ENCODE results near the gene ERFL. TPM values are rescaled to one million over a fixed set of nuclear protein-coding genes. Genes with fewer than 3 reads are reported as not detected.
A peak's percentile ranks its signal among the peaks of the same experiment; 100 is the strongest.

Gene ERFL
- total and polyA plus RNA-seq, 2 of the 8 experiments (the other 6 are each of a cell fraction or from before 2014, with no cell fraction given), result 0.12 TPM; not detected in 1

DNA sequence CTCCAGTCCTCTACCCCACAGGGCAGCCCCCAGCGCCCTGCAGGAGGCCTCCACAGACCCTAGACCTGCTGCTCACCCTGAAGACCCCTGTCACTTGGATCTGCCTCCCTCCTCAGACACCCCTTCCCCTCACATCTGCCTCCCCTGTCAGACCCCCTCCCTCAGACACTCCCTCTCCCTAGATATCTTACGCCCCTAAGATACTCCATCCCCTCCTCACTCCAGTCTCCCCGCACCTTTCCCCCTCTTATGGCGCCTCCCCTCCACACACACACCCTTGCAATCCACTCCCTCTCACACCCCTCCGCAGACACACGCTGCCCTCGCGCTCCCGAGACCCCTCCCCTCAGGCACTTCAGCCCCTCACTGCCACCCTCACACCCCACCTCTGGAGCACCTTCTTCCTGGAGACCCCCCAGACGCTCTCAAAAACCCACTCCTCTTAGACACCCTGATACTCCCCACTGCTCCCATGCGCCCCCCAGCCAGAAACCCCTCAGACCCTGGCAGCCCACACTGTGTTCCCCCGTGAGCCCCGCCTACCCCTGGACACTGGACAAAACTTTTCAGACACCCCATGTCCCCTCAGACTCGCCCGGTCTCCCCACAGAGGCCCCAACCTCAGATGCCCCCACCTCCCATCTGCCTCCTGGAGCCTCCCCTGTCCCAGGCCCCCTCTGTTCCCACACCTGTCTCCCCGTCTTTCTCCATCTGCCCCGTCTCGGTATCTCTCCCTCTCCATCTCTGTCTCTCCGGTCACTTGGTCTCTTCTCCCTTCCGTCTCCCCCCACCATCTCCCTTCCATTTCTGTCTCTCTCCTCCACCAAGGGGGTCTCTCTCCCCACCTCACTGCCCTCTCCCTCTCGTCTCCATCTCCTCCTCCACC lies 14.5 kb downstream of the ERFL start:
- Histone ChIP-seq H3K14ac (ENCODE audit: insufficient read length) (no peak overlapping the region), H2BK12ac (ENCODE audit: low read depth, low read length) (0 out of 2 replicates have a peak overlapping the region, but pooled peaks have one; percentile 50), H3K23me2 (ENCODE audit: low read depth, low read length) (peaks cover 18% of the 10 kb centered on the region), H2BK120ac (replicated peaks; ENCODE audit: low read depth, low read length) (no peak overlapping the region), H4K5ac (ENCODE audit: insufficient read length, low read depth, low read length) (no peak overlapping the region), H3K4me1 (replicated peaks in 1 of 4; ENCODE audit: control insufficient read depth in 3 of 4, insufficient read depth in 4 of 4, low read length in 3 of 4) (peaks cover 0 to 23% (median 5%) of the 10 kb centered on the region in 4 experiments; a peak in 5 of 7 replicates), H3K4me3 (ENCODE audit: extremely low read depth in 1 of 4, insufficient read depth in 2 of 4, low read depth in 3 of 4, low read length in 4 of 4) (peak overlapping the region in 1 of 4 experiments; percentile 52; a peak in 3 of 8 replicates), H2AK5ac (ENCODE audit: low read depth, low read length) (0 out of 2 replicates have a peak overlapping the region, but pooled peaks have one; percentile 53), H3K56ac (replicated peaks; ENCODE audit: insufficient read length, low read depth, low read length) (no peak overlapping the region), H3K4ac (replicated peaks; ENCODE audit: insufficient read length, low read depth, low read length) (no peak overlapping the region), H3K36me3 (ENCODE audit: control insufficient read depth in 2 of 4, insufficient read depth in 4 of 4, low read length in 3 of 4) (no peaks in the 10 kb centered on the region), H2BK5ac (ENCODE audit: low read depth, low read length) (no peak overlapping the region), H4K20me1 (replicated peaks in 1 of 2; ENCODE audit: control insufficient read depth in 1 of 2, insufficient read depth in 2 of 2, low read length in 2 of 2) (peaks cover 9 to 43% of the 10 kb centered on the region in 2 experiments), H3K27me3 (replicated peaks in 1 of 4; ENCODE audit: control insufficient read depth in 3 of 4, extremely low read depth in 1 of 4, insufficient read depth in 3 of 4, low read length in 3 of 4) (peaks cover 57 to 94% (median 91%) of the 10 kb centered on the region in 4 experiments), H3K79me2 (ENCODE audit: control insufficient read depth in 1 of 2, insufficient read depth in 2 of 2, low read length in 2 of 2) (no peaks in the 10 kb centered on the region), H4K91ac (replicated peaks; ENCODE audit: insufficient read length, low read length) (no peak overlapping the region), H2BK20ac (ENCODE audit: low read length) (peak overlapping the region; percentile 9; the same call in 1 of the 2 replicates), H3K18ac (ENCODE audit: extremely low read depth, low read length) (no peak overlapping the region), H4K8ac (ENCODE audit: extremely low read depth, insufficient read depth, low read length) (no peak overlapping the region), H3K9me3 (ENCODE audit: insufficient read depth in 2 of 2, low read depth in 1 of 2, low read length in 1 of 2) (no peaks in the 10 kb centered on the region), H2AFZ (ENCODE audit: low read length) (no peak overlapping the region), H3K27ac (ENCODE audit: low read depth, low read length) (no peak overlapping the region), H2BK15ac (ENCODE audit: low read length) (no peak overlapping the region), H3K23ac (ENCODE audit: insufficient read length) (no peak overlapping the region), H3K4me2 (ENCODE audit: insufficient read depth in 1 of 2, low read depth in 2 of 2, low read length in 2 of 2) (peak overlapping the region; percentile 54 to 87), H3K79me1 (ENCODE audit: low read depth, low read length) (peaks cover 2% of the 10 kb centered on the region), H3K9ac (replicated peaks in 1 of 4; ENCODE audit: extremely low read depth in 1 of 4, low read depth in 3 of 4, low read length in 3 of 4) (no peak overlapping the region)
- FAIRE-seq, result no peak
- POLR2A ChIA-PET (ENCODE audit: partially characterized antibody), result interaction anchor here (2.9 kb wide), 1 partner anchor 13 kb away, joined by 20 read pairs; no protein-coding TSS in a partner anchor
- CTCF ChIA-PET (ENCODE audit: partially characterized antibody), result no interaction called here
- DNase-seq (ENCODE audit: low read depth in 1 of 2, low spot score in 2 of 2), result no peak
- peak; percentile 11 for TF ChIP-seq RNF2 (IDR thresholded peaks at IDR 0.05; ENCODE audit: borderline replicate concordance, low read depth, low read length, missing control alignments, poor library complexity, severe bottlenecking)
- 0 out of 2 replicates have a peak, but pooled peaks have one; percentile 46 for TF ChIP-seq EGR1 (IDR thresholded peaks at IDR 0.05; ENCODE audit: borderline replicate concordance, low read depth, low read length)
- no peak for TF ChIP-seq TEAD4 (IDR thresholded peaks at IDR 0.05; ENCODE audit: low read depth, low read length)
- TF ChIP-seq EZH2 (IDR thresholded peaks at IDR 0.05; ENCODE audit: low read depth, low read length, severe bottlenecking), result peak; percentile 55
- TF ChIP-seq CHD2 (IDR thresholded peaks at IDR 0.05; ENCODE audit: low read length), result no peak
- peak; percentile 45 for TF ChIP-seq SUZ12 (IDR thresholded peaks at IDR 0.05; ENCODE audit: low read length)
- 16% methylated on average over 17 of the region's 21 CpGs; no CpG with 5 or more reads in 1 of the 2 experiments for WGBS, 2 experiments (ENCODE audit: extremely low coverage in 1 of 2, insufficient coverage in 1 of 2, insufficient read length in 1 of 2, insufficient replicate concordance in 2 of 2, low coverage in 1 of 2, low lambda C conversion rate in 2 of 2, missing lambda C conversion rate in 1 of 2)

All from H1 (cell line).